Measurements from ENCODE around the gene SDK1.

Gene SDK1

DNA sequence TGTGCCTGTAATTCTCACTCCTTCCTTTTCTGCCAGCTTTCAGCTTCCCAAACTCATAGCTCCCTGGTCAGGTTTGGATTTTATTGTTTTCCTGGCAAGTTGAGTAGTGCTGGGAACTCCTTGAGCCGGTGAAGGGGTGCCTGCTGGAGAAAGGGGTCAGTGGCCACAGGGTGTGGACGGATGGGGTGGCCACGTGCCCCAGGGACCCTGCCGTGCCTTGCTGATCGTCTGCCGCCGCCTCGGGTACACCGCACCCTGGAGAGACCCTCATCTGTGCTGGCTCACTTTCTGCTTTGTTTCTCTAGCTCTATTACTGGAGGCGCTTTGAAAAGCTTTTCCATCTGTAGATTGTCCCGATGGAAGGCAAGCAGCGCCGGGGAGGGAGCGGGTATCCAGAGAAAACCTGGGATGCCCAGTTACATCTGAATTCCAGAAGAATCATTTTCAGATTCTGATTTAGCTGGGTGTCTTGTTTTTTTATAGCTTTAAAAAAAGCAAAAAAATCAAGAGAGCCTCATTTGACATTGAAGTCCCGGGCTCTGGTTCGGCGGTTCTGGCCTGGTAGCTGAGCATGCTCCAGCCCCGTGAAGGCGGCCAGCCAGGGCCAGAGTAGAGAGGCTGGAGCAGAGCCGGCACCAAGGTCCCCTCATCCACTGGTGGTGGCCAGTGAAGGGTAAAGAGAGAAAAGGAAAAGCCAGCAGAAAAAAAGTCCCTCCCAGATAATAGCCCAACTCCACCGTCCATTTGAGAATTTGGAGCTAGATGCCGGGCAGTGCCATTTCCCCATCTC is 870.1 kb downstream of the SDK1 start:
- DNase-seq, result no peak

DNA sequence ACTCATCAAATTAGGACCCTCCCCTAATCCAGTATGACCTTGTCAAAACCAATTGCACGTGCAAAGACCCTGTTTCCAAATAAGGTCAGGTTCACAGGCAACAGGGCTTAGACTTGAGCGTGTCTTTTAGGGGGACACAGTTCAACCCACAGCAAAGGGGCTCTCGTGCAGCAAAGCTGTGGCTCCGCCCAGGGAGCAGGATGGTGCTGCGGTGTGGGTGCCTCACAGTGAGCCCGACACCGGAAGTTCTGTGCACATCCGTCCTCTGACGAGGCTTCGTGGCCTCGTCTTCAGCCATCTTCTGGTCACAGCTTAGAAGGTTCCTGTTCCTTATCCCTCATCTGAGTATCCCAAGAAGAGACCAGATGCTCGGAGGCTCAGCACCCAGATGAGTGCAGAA is 871.8 kb downstream of the SDK1 start:
- DNase-seq, result no peak

GRCh38 chr7:4173615-4174014 is 872.6 kb downstream of the SDK1 start:
- no peak for DNase-seq

GRCh38 chr7:4174016-4174415 is 873.0 kb downstream of the SDK1 start:
- no peak for DNase-seq

DNA sequence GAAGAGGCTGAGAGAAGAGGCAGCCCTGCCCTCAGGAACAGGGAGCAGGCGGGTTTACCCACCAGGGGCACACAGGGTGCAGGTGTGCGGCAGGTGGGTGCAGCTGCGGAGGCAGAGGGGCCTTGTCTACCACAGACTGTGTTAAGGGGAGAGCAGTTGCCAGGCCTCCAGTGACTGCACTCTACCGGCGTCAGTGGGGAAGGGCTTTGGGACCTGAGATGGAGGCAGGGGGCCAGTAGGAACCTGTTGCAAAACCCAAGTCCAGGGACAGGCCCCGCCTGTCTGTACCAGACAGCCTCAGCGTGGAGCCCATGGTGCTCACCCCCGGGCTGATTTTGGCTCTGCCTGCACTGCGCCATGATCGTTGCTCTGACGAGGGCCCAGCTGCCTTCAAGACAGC is 873.4 kb downstream of the SDK1 start:
- DNase-seq, result no peak

- no peak for DNase-seq
These were observed 873.8 kb downstream of the SDK1 start for GRCh38 chr7:4174884-4175283.

DNA sequence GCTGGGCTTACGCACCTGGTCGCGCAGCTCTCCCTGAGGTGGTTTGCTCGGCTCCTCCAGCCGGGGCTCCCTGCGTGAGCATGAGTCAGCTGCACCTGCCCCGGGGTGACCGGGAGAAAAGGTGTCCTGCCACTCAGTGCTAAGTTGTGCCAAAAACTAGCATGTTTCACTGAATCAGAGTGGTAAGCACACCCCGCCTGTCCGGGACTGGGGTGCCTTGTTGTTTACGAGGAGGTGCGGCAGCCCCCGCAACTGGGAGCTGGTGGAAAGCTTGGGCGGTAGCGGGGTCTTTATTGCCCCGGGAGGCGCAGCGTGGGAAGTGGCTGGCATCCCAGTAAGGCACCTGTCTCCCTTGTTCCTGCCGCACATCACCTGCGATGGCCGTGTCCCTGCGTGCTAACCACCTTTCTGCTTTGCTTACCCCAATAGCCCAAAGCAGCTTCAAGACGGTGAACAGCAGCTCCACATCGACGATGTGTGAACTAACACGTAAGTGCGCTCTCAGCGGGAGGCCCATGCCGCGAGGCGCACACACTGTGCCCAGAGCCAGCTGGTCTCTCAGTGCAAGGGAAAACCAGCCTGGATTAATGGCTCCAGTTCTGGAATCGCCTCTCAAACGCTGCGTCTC is 874.4 kb downstream of the SDK1 start:
- no peak for DNase-seq

DNA sequence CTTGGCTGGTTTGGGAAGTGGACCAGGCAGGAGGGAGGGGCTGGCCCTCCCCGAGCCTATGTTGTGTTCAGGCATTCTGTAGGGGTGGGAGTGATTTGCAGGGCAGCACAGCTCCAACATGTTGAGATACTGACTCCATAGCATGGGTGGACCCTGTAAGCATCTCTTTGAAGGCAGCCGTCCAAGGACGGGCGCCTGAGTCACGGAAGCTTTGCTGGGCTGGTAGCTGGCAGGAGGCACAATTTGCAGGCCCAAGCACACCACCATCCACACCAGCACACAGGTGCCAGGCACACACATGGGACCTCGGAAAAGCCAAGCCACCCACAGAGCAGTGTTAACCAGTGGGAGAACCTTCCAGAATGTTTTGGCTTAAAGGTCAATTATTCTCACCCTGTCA is 875.9 kb downstream of the SDK1 start:
- DNase-seq, result no peak

DNA sequence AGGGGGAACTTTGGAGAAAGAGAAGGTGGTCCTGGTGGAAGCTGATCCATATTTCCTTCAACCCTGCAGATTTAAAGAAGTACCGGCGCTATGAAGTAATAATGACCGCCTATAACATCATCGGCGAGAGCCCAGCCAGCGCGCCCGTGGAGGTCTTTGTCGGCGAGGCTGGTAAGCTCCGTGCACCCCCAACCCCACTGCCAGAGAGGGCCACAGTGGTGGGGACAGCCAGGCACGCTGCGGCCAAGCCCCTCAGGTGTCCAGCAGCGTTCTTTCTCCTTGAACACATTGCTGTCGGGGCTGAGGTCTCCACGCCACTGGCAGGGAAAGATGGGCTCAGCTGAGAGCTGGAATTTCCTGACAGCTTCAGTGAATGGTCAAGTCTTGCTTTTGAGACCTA is 877.4 kb downstream of the SDK1 start:
- DNase-seq, result no peak

GRCh38 chr7:4178916-4179687 is 878.0 kb downstream of the SDK1 start:
- DNase-seq, result no peak

- DNase-seq, result no peak
These were observed 878.8 kb downstream of the SDK1 start for GRCh38 chr7:4179688-4180380.

GRCh38 chr7:4181446-4181845 is 880.4 kb downstream of the SDK1 start:
- DNase-seq, result no peak

GRCh38 chr7:4182605-4183300 is 881.7 kb downstream of the SDK1 start:
- DNase-seq, result no peak

DNA sequence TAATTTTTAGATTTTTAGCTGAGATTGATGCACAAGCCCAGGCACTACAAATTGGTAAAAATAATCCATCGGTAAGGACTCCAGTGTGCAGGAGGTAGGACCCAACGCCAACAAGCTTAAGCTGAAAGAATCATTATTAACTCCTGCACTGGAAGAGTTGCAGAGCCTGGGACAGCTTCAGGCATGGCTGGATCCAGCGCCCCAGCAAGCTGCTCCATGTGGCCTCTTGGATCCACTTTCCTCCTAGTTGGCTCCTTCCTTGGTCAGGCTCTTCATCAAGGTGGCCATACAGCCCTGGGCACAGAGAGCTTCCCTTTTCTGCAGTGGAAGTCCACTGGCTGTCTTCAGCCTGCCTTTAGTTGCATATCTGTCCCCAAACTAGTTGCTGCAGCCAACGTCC is 883.6 kb downstream of the SDK1 start:
- DNase-seq, result no peak

DNA sequence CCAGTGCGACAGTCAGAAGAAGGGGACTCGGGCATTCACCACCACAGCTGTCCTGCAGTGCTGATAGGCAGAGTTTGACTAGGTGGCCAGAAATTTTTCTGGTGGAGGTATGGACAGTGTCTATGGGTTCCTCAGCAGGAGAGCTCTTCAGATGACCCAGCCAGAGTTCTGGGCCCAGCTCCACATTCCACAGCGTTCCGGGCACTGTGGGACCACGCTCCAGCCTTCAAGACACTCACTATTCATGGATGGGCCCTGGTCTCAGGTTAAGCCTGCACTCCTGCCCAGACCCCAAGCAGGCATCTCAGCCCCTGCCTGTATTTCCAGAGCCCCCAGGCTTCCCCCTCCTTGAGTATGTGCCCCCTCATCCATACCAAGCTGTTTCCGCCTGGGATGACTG is 884.1 kb downstream of the SDK1 start:
- no peak for DNase-seq

- no peak for DNase-seq
These were observed 884.9 kb downstream of the SDK1 start for GRCh38 chr7:4185721-4186512.

DNA sequence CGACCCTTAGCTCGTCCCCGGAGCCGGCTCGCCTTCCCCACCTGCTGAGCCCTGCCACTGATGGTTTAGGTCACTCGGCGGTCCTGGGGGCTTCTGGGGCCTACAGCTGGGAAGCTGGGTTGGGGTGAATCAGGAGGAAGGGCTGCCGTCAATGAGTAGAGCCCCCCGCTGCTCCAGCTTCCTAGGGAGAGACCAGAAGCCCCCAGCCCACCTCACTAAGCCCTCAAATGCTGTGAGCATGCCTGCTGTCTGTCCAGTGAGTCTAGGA is 885.4 kb downstream of the SDK1 start:
- DNase-seq, result no peak

- no peak for DNase-seq
These were observed 887.6 kb downstream of the SDK1 start for GRCh38 chr7:4188651-4189050.

GRCh38 chr7:4189131-4189570 is 888.1 kb downstream of the SDK1 start:
- DNase-seq, result no peak

DNA sequence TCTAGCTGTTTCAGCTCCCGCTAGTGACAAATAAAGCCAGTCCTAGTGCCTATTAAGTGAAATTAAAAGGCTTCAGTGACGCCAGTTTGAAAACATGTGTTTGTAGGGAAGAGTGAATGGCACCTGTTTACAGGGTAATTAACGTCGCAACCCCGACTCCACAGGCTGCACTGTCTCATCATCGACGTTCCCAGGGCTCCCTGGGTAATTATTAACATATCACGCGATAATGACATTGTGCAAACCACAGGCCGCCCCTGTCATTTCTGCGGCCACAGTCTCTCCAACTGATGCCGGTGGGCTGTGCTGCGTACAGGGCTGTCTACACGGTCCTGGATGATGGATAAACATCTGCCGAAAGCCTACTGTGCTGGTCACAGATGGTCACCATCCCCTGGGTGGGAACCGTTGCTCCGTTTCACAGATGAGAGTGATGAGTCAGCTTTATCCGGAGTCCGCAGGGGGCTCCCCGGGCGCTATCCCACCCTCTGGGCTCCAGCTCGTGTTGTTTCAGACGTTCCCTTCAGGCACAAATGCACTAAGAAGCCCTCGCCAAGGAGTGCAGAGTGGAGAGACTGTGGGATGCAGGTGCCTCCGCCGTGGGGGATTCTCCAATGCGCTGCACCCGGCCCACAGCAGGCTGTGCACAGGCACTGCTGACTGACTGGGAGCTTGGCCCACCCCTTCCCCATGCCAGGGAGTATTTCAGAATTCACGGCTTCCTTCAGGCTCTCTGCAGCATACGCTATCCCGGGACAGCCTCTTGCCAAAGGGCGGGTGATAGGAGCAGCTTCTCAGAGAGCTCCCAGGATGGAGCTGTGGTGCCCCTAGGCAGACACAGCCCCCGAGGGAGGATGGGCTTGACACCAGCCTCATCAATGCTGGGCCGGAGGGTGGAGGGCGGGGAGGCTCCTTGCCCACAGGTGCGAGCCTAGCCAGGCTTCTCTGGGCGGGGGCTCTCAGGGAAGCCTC is 889.2 kb downstream of the SDK1 start:
- DNase-seq, result no peak

DNA sequence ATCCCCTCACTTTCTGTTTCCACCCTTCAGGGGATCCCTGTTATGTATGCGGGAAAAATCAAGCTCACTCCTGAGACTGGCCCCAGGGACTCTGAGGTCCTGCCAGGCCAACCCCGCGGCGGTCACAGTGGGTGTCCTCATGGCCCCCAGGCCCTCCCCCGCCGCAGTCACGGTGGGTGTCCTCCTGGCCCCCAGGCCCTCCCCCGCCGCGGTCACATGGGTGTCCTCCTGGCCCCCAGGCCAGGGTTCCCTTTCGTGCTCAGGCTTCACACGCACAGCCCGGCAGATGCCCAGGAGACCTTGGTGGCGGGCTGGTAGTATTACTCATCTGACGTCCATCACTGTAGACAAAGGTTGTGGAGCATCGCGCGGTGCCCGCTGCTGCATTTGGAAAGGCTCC is 890.0 kb downstream of the SDK1 start:
- no peak for DNase-seq

All from activated CD4-positive, alpha-beta T cell treated with anti-CD3 and anti-CD28 coated beads, Interleukin-2, amount 50 U/mL, for 1 hour (primary cell).